Caco-2 (cell line): ENCODE results near the gene PRDM11. TPM values are rescaled to one million over a fixed set of nuclear protein-coding genes. Genes with fewer than 3 reads are reported as not detected.

Experiments
- BruUV-seq: library from RNA; stranded (reverse); fragments of 400-500 nt; replicated peaks from 2 replicates; lab custom pipeline; 2021; lab: Mats Ljungman, UMichigan
- CTCF ChIA-PET: fragments of 300-600 bp; sonication (Branson Sonifier 250); formaldehyde crosslinking; loops from one replicate; lab custom pipeline; 2022; ENCODE audit warnings: antibody characterized with exemption; lab: Charles Lee
- POLR2A ChIA-PET: fragments of 300-600 bp; sonication (Branson Sonifier 250); formaldehyde crosslinking; loops from one replicate; lab custom pipeline; 2022; ENCODE audit warnings: antibody characterized with exemption; lab: Charles Lee
- DNase-seq, 2 experiments: peaks; one replicate each; pipeline versions ENCODE4 v3.0.0 to v3.0.0-alpha.2; 2020 to 2022
- H3K27me3 ChIP-seq: replicated peaks from 2 replicates; pipeline ENCODE4 v1.6.0; 2011; ENCODE audit warnings: low read length; ENCODE audit not compliant: control insufficient read depth, insufficient read depth
- H3K36me3 ChIP-seq: 2 replicates; pipeline ENCODE4 v1.5.1; 2011; ENCODE audit warnings: low read length; ENCODE audit not compliant: control insufficient read depth, insufficient read depth
- H3K4me1 ChIP-seq: fragments of 250-450 bp; sonication (Bioruptor Pico); 2 replicates; pipeline ENCODE4 v1.5.1; 2020; ENCODE audit warnings: mild to moderate bottlenecking
- H3K4me3 ChIP-seq: 2 replicates; pipeline ENCODE4 v1.5.1; 2011; ENCODE audit warnings: low read depth, mild to moderate bottlenecking, control low read depth, low read length
- H3K9me3 ChIP-seq: fragments of 250-450 bp; sonication (Bioruptor Pico); 2 replicates; pipeline ENCODE4 v1.5.1; 2020; ENCODE audit warnings: mild to moderate bottlenecking, moderate library complexity
- H3K27ac Mint-ChIP-seq: one replicate; pipeline ENCODE4 v1.8.0; 2022; ENCODE audit warnings: mixed read lengths; ENCODE audit not compliant: unreplicated experiment
- H3K27me3 Mint-ChIP-seq: one replicate; pipeline ENCODE4 v1.8.0; 2022; ENCODE audit warnings: mixed read lengths; ENCODE audit not compliant: insufficient read depth, unreplicated experiment
- H3K36me3 Mint-ChIP-seq: one replicate; pipeline ENCODE4 v1.8.0; 2022; ENCODE audit warnings: mild to moderate bottlenecking, mixed read lengths; ENCODE audit not compliant: insufficient read depth, unreplicated experiment
- H3K4me1 Mint-ChIP-seq: one replicate; pipeline ENCODE4 v1.8.0; 2022; ENCODE audit warnings: low read depth, mixed read lengths; ENCODE audit not compliant: unreplicated experiment
- H3K4me3 Mint-ChIP-seq: one replicate; pipeline ENCODE4 v1.8.0; 2022; ENCODE audit warnings: mild to moderate bottlenecking, moderate library complexity, mixed read lengths; ENCODE audit not compliant: unreplicated experiment
- H3K9me3 Mint-ChIP-seq: one replicate; pipeline ENCODE4 v1.8.0; 2022; ENCODE audit warnings: mixed read lengths; ENCODE audit not compliant: unreplicated experiment
- intact Hi-C: fragments of 100-400 bp; cut with micrococcal nuclease; formaldehyde crosslinking; loops from one replicate; pipeline ENCODE4 v1.10.0; 2022; ENCODE audit not compliant: unreplicated experiment
- total RNA-seq: library from RNA; stranded (reverse); gene quantifications from 2 replicates; pipeline ENCODE4 v1.2.3, GENCODE V29; 2022
- TF ChIP-seq, protein P1 (sequence below), 2 experiments: fragments of 200-600 bp in 1 of 2; IDR thresholded peaks; 1 replicate in 1 of 2; 2 replicates in 1 of 2; pipeline versions ENCODE4 v1.5.1 to v1.8.0; 2011 to 2022; ENCODE audit warnings: antibody characterized with exemption in 1 of 2, control low read depth in 1 of 2, inconsistent platforms in 1 of 2, low read depth in 1 of 2, low read length in 1 of 2, mild to moderate bottlenecking in 1 of 2, moderate library complexity in 1 of 2; ENCODE audit not compliant: insufficient read depth in 1 of 2, severe bottlenecking in 1 of 2, unreplicated experiment in 1 of 2

PRDM11 gene
- total RNA-seq, 1 experiment from 2014 or later = 11.8 TPM

DNA sequence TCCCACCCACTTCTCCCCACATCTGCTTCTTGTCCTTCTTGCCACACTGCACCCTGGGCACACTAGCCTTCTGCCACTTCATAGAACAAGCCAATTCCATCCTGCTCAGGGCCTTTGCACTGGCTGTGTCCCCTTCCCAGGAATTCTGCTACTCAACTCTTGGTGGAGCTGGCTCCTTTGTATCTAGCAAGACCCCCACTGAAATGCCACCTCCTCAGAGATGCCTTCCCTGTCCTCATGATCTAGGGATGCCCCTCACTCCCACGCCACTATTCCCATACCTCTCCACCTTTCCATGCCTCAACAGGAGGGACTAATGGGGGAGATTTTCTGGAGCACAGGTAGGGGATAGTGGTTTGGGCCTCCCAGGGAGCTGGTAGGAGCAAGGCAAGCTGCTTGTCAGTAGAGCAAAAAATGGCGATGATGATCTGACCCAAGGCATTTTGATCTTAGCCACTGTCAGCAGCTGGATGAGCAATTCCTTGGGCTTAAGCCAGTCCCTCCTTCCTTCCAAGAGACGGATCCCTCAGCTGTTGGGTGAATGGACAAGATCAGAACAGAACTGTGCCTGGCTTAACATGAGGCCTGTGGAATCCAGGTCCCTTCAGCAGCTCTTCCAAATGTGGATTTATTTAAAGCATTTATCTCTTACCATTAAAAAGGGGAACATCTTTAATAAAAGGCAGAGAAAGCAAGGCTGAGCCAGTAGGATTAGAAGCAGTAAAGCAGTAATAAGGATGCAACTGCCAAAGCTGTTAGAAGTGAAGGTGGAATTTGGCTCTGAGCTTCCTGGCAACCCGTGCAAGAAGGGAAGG, 4.0 kb upstream of the PRDM11 start:
- Mint-ChIP-seq H3K9me3 (no peaks in the 10 kb centered on the region), H3K27ac (no peak overlapping the region), H3K4me3 (no peak overlapping the region), H3K36me3 (peaks cover 9% of the 10 kb centered on the region), H3K27me3 (peaks cover 12% of the 10 kb centered on the region), H3K4me1 (no peaks in the 10 kb centered on the region)
- peaks cover 1% of the 10 kb centered on the region; the same call in 1 of the 2 replicates for H3K27me3 ChIP-seq
- ChIA-PET POLR2A (no interaction called here), CTCF (interaction anchor here (0.6 kb wide), 1 partner anchor 586 kb away, joined by 3 read pairs; no protein-coding TSS in a partner anchor)
- no peak for DNase-seq
- intact Hi-C loops = no loop called here
- no peak overlapping the region for H3K4me3 ChIP-seq
- H3K36me3 ChIP-seq = no peaks in the 10 kb centered on the region
- TF ChIP-seq, protein P1, sequence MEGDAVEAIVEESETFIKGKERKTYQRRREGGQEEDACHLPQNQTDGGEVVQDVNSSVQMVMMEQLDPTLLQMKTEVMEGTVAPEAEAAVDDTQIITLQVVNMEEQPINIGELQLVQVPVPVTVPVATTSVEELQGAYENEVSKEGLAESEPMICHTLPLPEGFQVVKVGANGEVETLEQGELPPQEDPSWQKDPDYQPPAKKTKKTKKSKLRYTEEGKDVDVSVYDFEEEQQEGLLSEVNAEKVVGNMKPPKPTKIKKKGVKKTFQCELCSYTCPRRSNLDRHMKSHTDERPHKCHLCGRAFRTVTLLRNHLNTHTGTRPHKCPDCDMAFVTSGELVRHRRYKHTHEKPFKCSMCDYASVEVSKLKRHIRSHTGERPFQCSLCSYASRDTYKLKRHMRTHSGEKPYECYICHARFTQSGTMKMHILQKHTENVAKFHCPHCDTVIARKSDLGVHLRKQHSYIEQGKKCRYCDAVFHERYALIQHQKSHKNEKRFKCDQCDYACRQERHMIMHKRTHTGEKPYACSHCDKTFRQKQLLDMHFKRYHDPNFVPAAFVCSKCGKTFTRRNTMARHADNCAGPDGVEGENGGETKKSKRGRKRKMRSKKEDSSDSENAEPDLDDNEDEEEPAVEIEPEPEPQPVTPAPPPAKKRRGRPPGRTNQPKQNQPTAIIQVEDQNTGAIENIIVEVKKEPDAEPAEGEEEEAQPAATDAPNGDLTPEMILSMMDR (IDR thresholded peaks at IDR 0.05; ENCODE audit: insufficient read depth in 1 of 2, low read depth in 1 of 2, low read length in 1 of 2, severe bottlenecking in 1 of 2, unreplicated experiment in 1 of 2) = no peak
- H3K4me1 ChIP-seq = no peaks in the 10 kb centered on the region
- no peaks in the 10 kb centered on the region for H3K9me3 ChIP-seq
- no TSS peak for BruUV-seq

DNA sequence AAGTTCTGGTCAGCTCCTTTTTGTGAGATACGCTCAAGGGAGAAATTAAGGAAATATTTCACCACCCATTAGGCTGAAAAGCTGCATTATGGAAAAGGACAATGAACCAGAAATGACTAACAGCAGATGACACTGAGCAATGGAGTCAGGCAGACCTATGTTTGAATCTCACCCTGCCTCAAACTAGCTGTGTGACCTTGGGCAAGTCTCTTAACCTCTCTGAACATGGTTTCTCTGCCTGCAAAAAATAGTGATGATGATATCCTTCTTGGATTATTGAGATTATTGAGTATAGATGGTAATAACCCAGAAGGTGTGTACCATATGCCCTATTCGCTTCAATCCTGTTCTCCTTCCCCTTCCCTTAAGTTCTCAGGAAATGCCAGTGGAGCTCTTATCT, 2.9 kb upstream of the PRDM11 start:
- POLR2A ChIA-PET = no interaction called here
- Histone ChIP-seq H3K36me3 (no peaks in the 10 kb centered on the region), H3K4me1 (no peaks in the 10 kb centered on the region), H3K9me3 (no peaks in the 10 kb centered on the region), H3K27me3 (peaks cover 1% of the 10 kb centered on the region; the same call in 1 of the 2 replicates), H3K4me3 (no peak overlapping the region)
- Mint-ChIP-seq H3K4me3 (no peak overlapping the region), H3K4me1 (no peaks in the 10 kb centered on the region), H3K27me3 (peaks cover 6% of the 10 kb centered on the region), H3K27ac (no peak overlapping the region), H3K36me3 (peaks cover 9% of the 10 kb centered on the region), H3K9me3 (no peaks in the 10 kb centered on the region)
- intact Hi-C loops = no loop called here
- CTCF ChIA-PET = no interaction called here
- TF ChIP-seq, protein P1 (IDR thresholded peaks at IDR 0.05; ENCODE audit: insufficient read depth in 1 of 2, low read depth in 1 of 2, low read length in 1 of 2, severe bottlenecking in 1 of 2, unreplicated experiment in 1 of 2) = no peak
- BruUV-seq = no TSS peak
- no peak for DNase-seq

DNA sequence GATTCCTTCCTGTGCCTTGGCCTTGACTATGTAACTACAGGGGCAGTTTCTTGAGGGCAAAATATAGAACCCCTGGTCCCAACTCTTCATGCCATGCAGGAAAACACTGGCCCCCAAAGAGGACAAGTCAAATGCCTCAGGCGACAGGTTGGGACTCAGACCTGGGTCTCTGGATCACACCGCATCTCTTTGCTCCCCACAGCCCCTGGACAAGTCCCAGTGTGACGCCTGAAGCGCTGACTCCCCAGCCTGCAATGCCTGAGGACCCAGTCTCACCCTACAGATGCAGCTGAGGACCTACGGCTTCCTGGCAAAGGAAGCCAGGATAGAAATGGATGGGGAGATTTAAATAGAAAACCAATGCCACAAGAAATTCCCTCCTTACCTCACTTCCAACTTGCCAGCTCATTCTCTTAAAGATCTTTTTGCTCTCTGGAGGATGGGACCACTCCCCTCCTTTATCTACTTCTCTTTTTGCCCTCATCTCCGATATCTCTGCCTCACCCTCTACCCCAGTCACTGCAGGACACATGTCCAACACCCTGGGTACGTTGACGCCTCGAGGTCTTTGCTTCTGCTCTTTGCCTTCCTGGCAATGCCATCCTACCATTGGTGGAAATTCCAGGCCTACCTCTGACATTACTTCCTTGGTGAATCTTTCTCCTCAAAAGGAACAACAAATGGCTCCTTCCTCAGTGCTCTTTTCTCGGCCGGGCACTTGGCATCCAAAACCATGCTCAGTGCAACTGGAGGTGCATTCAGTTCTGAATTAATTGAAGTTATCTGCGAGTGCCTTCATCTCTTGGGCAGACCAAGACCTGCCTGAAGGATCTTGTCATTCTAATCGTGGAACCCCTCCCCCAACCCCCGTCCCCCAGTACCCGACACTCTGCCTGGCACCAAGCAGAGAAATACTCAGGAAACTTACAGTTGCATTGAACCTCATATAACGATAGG, 2.0 kb upstream of the PRDM11 start:
- Histone ChIP-seq H3K4me3 (no peak overlapping the region), H3K4me1 (no peaks in the 10 kb centered on the region), H3K9me3 (no peaks in the 10 kb centered on the region), H3K27me3 (peaks cover 1% of the 10 kb centered on the region; the same call in 1 of the 2 replicates), H3K36me3 (no peaks in the 10 kb centered on the region)
- intact Hi-C loops = no loop called here
- no peak for DNase-seq
- ChIA-PET POLR2A (no interaction called here), CTCF (no interaction called here)
- H3K4me1 Mint-ChIP-seq = no peaks in the 10 kb centered on the region
- BruUV-seq = no TSS peak
- TF ChIP-seq, protein P1 (IDR thresholded peaks at IDR 0.05; ENCODE audit: insufficient read depth in 1 of 2, low read depth in 1 of 2, low read length in 1 of 2, severe bottlenecking in 1 of 2, unreplicated experiment in 1 of 2) = no peak
- no peak overlapping the region for H3K4me3 Mint-ChIP-seq
- peaks cover 4% of the 10 kb centered on the region for H3K27me3 Mint-ChIP-seq
- H3K27ac Mint-ChIP-seq = no peak overlapping the region
- peaks cover 9% of the 10 kb centered on the region for H3K36me3 Mint-ChIP-seq
- H3K9me3 Mint-ChIP-seq = no peaks in the 10 kb centered on the region
